Glutamatergic neuron (in vitro differentiated cells): ENCODE data around the gene NAV2. TPM values are rescaled to one million over a fixed set of nuclear protein-coding genes. Genes with fewer than 3 reads are reported as not detected.

ENCODE experiments used
- DNase-seq: peaks from one replicate; pipeline ENCODE4 v3.0.0; 2022
- H3K27ac Mint-ChIP-seq: one replicate; pipeline ENCODE4 v1.8.0; 2020; ENCODE audit warnings: mild to moderate bottlenecking, mixed read lengths, inconsistent platforms; ENCODE audit not compliant: unreplicated experiment
- H3K27me3 Mint-ChIP-seq: one replicate; pipeline ENCODE4 v1.8.0; 2020; ENCODE audit warnings: mild to moderate bottlenecking, moderate library complexity, mixed read lengths, inconsistent platforms; ENCODE audit not compliant: unreplicated experiment
- H3K36me3 Mint-ChIP-seq: one replicate; pipeline ENCODE4 v1.8.0; 2020; ENCODE audit warnings: mild to moderate bottlenecking, mixed read lengths, inconsistent platforms; ENCODE audit not compliant: unreplicated experiment
- H3K4me1 Mint-ChIP-seq: one replicate; pipeline ENCODE4 v1.8.0; 2020; ENCODE audit warnings: mild to moderate bottlenecking, low read depth, mixed read lengths, inconsistent platforms; ENCODE audit not compliant: unreplicated experiment
- H3K4me3 Mint-ChIP-seq: one replicate; pipeline ENCODE4 v1.8.0; 2020; ENCODE audit warnings: mild to moderate bottlenecking, mixed read lengths, inconsistent platforms; ENCODE audit not compliant: unreplicated experiment
- H3K9me3 Mint-ChIP-seq: one replicate; pipeline ENCODE4 v1.8.0; 2020; ENCODE audit warnings: mild to moderate bottlenecking, moderate library complexity, mixed read lengths, inconsistent platforms; ENCODE audit not compliant: unreplicated experiment
- total RNA-seq: library from RNA; stranded (reverse); fragmentation: NEBNext Ultra II Directional; extraction: Animal tissue kit (Norgen Biotek cat#: 25700); gene quantifications from one replicate; pipeline ENCODE4 v1.2.1, GENCODE V29; 2021; ENCODE audit not compliant: unreplicated experiment
- TF ChIP-seq, protein P1 (sequence below): fragments of 200-600 bp; sonication (generic); IDR thresholded peaks from one replicate; pipeline ENCODE4 v1.5.0; 2021; ENCODE audit not compliant: partially characterized antibody, unreplicated experiment

The NAV2 gene
- total RNA-seq, 1 donor from 2014 or later: 117 TPM

GRCh38 chr11:20119315-20119714 is 406.7 kb downstream of the NAV2 start:
- Mint-ChIP-seq H3K27ac (no peak overlapping the region), H3K4me1 (peaks cover 13% of the 10 kb centered on the region), H3K36me3 (peaks cover 17% of the 10 kb centered on the region), H3K4me3 (no peak overlapping the region), H3K9me3 (peaks cover 11% of the 10 kb centered on the region), H3K27me3 (peaks cover 1% of the 10 kb centered on the region)
- DNase-seq: no peak
- TF ChIP-seq, protein P1, sequence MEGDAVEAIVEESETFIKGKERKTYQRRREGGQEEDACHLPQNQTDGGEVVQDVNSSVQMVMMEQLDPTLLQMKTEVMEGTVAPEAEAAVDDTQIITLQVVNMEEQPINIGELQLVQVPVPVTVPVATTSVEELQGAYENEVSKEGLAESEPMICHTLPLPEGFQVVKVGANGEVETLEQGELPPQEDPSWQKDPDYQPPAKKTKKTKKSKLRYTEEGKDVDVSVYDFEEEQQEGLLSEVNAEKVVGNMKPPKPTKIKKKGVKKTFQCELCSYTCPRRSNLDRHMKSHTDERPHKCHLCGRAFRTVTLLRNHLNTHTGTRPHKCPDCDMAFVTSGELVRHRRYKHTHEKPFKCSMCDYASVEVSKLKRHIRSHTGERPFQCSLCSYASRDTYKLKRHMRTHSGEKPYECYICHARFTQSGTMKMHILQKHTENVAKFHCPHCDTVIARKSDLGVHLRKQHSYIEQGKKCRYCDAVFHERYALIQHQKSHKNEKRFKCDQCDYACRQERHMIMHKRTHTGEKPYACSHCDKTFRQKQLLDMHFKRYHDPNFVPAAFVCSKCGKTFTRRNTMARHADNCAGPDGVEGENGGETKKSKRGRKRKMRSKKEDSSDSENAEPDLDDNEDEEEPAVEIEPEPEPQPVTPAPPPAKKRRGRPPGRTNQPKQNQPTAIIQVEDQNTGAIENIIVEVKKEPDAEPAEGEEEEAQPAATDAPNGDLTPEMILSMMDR: no peak

DNA sequence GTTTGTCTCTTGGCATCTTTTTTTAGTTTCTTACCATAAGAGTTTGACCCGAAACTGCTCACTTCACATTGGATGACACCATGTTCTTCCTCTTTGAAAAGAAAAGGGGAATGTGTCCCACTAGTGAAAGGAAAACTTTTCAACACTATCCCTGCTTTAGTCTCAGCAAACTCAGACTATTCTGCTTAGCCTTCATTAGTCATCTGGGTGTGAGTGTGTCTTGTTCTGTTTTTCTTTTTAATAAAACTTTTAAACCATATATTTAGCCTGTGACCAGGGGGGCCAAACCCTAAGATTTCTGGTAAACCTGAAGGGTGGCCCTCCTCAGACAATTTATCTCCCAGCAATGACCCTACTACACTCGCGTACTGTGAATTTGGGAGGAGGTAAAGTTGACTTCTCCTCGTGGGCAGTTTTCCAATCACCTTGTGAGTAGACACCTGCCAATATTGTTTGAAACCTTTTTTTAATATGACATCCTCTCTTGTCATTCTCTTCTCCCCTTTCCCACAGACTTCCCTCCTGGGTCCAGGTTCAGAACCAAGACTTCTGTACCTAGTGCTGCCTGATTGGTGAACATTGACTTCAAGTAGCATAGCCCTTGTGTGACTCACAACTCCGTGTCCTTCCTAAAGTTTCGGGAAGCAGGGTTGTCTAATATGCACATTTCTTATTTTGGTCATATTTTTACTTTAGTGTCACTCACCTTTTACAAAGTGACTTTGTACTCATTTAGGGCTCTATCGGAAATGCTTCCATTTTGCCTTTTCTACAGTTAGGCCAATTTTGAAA is 407.7 kb downstream of the NAV2 start:
- no peak overlapping the region for H3K4me3 Mint-ChIP-seq
- H3K36me3 Mint-ChIP-seq: peaks cover 13% of the 10 kb centered on the region
- TF ChIP-seq, protein P1: no peak
- no peak for DNase-seq
- no peak overlapping the region for H3K27ac Mint-ChIP-seq
- H3K4me1 Mint-ChIP-seq: peaks cover 13% of the 10 kb centered on the region
- peaks cover 1% of the 10 kb centered on the region for H3K27me3 Mint-ChIP-seq
- H3K9me3 Mint-ChIP-seq: peaks cover 11% of the 10 kb centered on the region

- Mint-ChIP-seq H3K27me3 (no peaks in the 10 kb centered on the region), H3K4me1 (peaks cover 3% of the 10 kb centered on the region), H3K4me3 (no peak overlapping the region), H3K36me3 (peaks cover 13% of the 10 kb centered on the region), H3K27ac (no peak overlapping the region), H3K9me3 (peaks cover 10% of the 10 kb centered on the region)
- TF ChIP-seq, protein P1: no peak
- DNase-seq: no peak
Measured at GRCh38 chr11:20122131-20122530, 409.5 kb downstream of the NAV2 start.

- Mint-ChIP-seq H3K4me3 (no peak overlapping the region), H3K27ac (no peak overlapping the region), H3K27me3 (peaks cover 3% of the 10 kb centered on the region), H3K9me3 (no peaks in the 10 kb centered on the region), H3K36me3 (no peaks in the 10 kb centered on the region), H3K4me1 (no peaks in the 10 kb centered on the region)
- DNase-seq: no peak
- TF ChIP-seq, protein P1: no peak
Measured at GRCh38 chr11:20125927-20126326, 413.3 kb downstream of the NAV2 start.

GRCh38 chr11:20126724-20127123 is 414.1 kb downstream of the NAV2 start:
- TF ChIP-seq, protein P1: no peak
- Mint-ChIP-seq H3K36me3 (no peaks in the 10 kb centered on the region), H3K9me3 (no peaks in the 10 kb centered on the region), H3K4me1 (no peaks in the 10 kb centered on the region), H3K27me3 (peaks cover 3% of the 10 kb centered on the region), H3K27ac (no peak overlapping the region), H3K4me3 (no peak overlapping the region)
- no peak for DNase-seq
